HG02571 (cell line): ENCODE data around the gene COX15.
"Not testable (repeated sequence)": the region's sequence is repeated elsewhere in the genome, so short reads cannot be mapped to it uniquely, and the experiment has no call there.

Source experiments
- ATAC-seq: cut with Tn5 transposase; IDR thresholded peaks from one replicate; pipeline ENCODE4 v1.9.1; 2021; ENCODE audit warnings: mild to moderate bottlenecking, moderate library complexity; ENCODE audit not compliant: unreplicated experiment

The COX15 gene

DNA sequence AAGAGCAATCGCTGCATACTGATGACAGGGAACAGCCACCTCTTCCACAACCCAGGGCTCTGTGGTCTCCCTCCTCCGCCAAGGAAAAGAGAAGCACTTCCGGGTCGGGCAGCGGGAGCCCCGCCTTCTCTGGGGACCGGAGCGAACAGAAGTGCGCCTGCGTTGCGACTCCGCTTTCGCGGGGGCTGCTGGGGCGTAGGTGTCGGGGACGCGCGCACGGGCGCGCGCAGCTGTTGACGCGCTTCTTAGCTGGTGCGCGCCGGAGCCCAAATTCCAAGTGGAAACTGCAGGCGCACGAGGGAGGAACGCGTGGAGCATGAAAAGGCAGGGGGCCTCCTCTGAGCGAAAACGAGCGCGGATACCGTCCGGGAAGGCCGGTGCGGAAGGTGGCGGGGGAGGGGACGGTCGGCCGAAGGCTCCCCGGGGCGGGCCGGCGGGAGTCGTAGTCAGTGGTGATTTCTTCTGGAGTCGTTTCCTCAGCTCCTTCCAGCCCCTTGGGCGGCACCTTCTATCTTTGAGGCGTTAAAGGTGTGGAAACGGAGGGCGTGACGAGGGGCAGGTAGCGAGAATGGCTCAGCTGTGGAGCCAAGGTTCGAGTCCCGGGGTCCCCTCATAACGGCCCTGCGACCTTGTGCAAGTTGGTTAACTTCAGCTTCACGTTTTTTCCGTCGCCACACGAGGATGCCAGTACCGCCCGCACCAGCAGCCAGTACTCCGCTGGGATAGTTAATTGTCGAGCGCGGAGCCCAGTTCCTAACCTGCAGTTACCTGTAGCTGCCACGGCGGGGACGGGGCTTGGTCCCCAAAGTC, at the start of gene COX15, which contains the start of gene CUTC:
Gene COX15 (minus strand): TSS at position 95 of the 810 bp plus-strand sequence. CDS start 78 bp downstream, at position 17.
Gene CUTC (plus strand): TSS at position 202 of the 810 bp plus-strand sequence. CDS start 115 bp downstream, at position 317.
- ATAC-seq: peak; percentile 91

DNA sequence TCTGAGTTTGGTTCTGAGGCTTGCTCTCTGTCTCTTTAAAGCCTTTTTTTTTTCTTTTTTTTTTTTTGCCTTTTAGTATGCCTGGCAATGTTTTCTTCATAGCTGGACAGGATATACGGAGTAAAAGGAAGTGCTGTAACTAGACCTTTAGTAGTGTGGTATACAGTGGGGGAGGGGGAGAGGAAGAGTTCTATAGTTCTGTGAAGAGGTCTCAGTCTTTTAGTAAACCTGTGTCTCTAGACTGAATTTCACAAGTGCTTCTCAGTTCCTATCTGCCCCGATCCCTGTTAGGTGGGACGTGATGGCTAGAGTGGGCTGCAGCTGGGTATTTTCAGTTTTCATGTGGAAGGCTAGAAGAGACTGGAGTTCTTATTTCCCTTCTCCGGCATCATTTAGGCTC, 47.4 kb upstream of the COX15 start:
- no peak for ATAC-seq

DNA sequence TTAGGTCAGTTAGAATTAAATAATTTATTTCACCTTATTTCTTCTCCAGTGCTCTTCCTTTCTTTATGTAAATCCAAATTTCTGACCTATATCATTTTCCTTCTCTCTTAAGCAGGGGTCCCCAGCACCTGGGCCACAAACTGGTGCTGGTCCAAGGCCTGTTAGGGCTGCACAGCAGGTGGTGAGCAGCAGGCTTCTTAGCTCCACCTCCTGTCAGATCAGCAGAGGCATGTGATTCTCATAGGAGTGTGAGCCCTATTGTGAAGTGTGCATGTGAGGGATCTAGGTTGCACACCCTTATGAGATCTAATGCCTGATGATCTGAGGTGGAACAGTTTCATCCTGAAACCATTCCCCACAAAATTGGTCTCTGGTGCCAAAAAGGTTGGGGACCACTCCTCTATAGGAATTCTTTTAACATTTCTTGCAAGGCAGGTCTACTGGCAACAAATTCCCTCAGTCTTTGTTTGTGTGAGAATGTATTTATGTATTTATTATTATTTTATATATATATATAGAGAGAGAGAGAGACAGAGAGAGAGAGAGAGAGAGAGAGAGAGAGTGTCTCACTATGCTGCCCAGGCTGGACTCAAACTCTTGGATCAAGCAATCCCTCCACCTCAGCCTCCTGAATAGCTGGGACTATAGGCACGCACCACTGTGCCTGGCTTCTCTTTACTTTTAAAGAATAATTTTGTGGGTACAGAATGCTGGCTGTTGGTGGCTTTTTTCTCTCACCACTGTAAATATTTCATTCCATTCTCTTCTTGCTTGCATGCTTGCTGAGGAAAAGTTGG, 46.2 kb upstream of the COX15 start:
- ATAC-seq: no peak

DNA sequence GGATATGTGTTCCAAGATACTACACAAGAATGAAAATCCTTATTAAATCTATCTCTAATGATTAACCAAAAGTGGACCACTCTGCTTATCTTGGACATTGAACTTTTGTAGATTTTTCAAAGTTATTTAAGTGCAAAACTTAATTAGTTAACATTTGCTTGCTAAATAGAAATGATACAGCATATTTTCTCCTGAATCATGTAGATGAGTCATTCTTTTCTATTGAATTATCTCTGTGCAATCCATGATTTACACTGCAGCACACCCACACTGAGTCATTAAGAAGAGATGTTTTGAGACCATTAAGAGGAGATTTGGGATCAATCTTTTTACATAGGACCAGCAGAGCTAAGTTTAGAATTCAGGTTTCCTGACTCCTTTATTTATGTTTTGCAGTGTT, 43.9 kb upstream of the COX15 start:
- no peak for ATAC-seq

DNA sequence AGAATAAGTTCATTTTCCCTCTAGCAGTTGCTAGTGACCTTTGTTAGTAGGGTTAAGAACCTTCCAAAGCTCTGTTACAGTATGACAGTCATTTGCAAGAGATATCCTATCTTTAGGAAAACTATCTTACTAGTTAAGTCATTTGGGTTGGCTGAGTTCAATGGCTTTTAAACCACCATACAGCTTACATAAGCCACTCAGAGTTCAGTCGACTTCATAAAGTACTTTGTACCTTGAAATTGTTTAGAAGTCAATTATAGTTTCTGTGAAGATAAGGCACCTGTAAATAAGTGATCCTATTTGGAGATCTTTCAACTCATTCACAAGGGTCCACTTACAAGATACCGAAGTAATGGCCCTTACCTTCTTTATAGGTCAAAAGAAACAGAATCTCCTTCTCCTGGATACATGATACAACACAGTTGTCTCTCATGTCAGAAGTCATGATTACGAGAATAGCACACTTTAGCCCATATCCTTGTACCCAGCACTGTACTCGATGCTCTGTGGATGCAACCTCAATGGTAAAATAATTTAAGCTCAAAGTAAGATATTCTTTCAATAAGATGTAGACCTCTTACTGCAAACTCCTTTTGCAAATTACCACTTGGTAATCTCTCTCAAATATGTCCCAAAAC, 38.6 kb upstream of the COX15 start:
- ATAC-seq: no peak

DNA sequence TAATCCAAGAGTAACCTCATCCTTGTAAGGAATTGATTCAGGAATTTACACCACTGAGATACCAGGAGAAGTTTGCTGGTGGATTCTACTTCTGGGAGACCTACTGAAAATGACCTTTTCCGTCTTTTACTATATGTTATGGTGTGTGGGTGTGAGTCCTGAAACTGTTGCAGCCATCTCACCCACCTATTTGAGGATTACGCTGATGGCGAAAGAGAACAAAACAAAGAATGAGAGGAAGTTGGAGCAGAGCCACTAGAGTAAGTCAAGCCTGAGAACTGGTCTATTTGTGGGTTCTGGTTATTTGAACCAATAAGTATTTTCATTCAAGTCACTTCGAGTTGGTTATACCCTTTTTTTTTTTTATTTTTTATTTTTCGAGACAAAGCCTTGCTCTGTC, 37.8 kb upstream of the COX15 start:
- no peak for ATAC-seq

DNA sequence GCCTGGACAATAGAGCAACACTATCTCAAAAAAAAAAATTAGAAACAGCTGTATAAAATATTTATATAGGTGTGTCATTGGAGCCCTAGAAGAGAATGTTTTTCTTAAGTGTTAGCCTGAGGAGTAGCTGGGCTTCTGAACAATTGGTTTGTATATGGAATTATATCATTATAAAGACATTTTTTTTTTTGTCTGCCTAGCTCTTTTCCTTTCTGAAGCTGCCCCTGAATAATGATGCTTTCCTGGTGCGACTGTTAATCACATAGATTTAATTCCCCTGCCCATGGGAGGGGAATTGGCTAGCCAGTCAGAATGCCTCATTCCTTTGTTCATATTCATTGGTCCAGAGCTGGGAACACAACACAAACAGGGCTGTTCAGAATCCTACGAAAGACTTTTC, 36.6 kb upstream of the COX15 start:
- ATAC-seq: no peak

DNA sequence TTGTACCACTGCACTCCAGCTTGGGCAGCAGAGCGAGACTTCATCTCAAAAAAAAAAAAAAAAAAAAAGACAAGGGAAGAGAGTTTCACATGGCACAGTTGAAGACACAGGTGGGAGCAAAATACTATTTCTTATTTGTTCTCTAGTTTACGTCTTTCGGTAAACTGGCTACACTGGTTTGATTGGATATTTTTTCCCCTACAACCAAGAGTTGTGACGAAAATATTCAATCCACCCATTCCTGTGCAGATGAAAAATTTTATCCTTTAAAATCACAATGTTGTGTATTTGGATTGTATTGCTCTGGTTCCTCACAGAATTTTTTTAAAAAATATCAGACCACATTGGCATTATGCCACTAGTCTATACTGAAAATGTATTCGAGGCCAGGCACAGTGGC, 36.0 kb upstream of the COX15 start:
- ATAC-seq: no peak

DNA sequence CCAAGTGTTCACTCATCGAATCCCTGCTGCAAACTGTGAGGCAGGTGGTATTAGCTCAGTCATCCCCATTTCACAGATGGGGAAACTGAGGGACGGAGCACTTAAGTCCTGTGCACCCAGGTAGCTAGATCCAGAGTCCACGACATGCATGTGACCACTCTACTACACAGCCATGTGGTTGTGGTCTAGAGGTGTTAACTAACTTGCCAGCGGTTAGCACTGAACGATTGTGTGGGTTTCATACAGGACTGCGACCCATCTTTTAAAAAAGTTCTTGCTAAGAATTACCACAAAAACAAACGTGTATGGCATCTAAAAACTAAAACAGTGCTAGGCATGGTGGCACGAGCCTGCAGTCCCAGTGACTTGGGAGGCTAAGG, 34.4 kb upstream of the COX15 start:
- no peak for ATAC-seq

DNA sequence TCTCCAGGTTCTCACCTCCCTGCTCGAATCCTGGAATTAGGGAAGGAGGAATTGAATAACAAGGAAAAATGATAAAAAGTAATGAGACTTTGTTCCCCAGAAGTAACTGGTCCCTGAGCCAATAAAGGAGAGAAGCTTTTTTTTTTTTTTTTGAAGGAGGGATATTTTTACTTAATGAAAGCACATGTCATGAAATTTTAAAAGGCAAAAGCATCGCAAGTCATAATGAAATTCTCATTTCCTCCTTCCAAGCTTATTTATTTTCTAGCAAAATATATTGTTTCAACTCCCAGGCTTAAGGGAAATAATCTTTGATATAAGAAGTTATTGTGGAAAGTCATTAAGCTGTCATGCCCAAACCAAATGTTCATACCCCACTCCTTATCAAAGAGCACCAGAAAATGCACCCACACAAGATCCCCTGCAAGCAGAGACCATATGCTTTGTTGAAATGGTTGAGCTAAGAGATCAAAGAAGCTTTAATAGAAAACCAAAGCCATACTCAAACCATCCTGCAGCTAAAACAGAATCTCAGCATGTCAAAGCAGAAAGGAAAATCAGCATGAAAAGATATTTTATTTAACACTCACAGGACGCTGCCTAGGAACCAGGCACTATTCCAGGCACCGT, 33.9 kb upstream of the COX15 start:
- no peak for ATAC-seq

DNA sequence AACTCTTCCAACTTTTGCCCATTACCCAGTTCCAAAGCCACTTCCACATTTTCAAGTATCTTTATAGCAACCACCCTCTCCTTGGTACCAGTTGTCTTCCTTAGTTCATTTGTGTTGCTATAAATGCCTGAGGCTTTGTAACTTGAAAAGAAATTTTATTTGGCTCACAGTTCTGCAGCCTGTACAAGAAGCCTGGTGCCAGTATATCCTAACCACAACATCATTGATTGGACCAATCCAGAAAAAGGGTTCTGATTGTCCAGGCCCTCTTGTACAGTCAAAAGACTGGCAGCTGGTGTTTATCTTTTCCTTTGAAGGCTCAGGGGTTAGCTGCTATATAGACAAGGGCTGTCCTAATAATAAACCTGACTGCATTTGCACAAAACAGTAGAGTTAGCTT, 29.4 kb upstream of the COX15 start:
- no peak for ATAC-seq

DNA sequence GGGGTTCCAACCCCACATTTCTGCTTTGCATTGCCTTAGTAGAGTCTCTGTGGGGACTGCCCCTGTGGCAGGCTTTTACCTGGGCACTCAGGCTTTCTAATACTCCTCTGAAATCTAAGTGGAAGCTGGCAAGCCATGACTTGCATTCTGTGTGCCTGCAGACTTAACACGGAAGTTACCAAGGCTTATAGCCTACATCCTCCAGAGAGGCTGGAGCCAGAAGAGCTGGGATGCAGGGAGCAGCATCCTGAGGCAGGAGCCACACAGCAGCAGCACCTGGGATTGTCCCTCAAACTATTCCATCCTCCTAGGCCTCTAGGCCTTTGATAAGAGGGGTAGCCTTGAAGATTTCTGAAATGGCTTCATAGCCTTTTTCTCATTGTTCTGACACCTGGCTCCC, 28.4 kb upstream of the COX15 start:
- no peak for ATAC-seq

DNA sequence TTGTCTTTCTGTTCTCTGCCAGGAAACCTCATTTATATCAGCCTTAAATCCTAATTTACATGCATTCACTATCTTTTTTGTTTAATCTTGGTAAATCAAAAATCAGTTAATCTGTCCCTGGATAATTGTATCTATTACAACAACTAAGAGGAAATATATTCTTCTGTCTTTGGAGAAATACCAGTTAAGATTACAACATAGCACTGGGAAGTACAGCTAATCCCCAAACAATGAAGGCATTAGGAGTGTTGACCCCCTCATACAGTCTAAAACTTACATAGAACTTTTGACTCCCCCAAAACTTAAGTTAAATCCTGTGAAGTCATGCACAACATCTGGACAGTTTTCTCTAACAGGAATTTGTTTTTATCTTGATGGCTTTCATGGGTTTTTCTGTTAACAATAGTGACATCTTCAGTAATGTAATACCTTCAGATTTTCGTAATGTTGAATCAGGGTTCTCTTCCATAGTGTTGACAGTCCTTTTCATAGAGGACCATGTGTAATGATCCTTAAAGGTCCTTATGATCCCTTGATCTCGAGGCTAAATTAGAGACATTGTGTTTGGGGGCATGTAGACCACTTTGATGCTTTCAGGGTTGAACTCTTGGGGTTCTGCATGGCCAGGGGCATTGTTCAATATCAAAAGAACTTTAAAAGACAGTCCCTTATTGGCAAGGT, 26.4 kb upstream of the COX15 start:
- no peak for ATAC-seq

DNA sequence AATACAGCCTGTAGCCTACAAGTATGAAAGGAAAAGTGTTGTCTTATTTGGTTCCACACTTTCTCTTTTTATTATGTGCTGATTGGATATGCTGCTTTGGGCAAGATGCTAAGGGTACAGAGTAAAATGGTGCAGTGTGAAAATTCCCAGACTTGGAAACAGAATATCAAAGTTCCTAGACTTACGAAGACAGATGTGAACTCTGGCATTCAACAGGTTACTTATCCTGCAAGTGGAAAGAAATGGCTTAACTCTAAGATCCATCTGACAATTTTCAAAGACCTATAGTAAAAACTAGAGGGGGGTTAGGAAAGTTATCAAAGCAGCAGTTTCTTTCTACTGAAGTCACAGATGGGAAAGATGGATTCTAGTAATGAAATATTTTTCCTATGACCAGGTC, 24.2 kb upstream of the COX15 start:
- ATAC-seq: no peak

DNA sequence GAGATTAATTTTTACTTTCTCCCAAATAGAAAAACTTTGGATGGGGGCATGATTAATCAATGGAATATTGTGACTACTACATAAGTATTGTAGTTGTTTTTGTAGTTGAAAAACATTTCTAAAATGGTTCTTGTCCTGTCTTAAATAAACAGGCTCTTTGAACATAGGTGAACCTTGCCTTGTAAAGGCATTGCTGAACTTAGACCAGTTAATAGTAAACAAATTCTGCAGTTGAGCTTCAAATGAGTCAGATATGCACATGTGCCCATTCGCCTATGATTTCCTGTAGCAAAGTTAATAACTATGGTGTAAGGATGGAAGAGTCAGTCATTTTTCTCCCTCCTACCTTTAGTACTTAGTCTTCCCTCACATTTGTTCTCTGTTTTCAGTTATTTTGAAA, 22.7 kb upstream of the COX15 start:
- no peak for ATAC-seq

DNA sequence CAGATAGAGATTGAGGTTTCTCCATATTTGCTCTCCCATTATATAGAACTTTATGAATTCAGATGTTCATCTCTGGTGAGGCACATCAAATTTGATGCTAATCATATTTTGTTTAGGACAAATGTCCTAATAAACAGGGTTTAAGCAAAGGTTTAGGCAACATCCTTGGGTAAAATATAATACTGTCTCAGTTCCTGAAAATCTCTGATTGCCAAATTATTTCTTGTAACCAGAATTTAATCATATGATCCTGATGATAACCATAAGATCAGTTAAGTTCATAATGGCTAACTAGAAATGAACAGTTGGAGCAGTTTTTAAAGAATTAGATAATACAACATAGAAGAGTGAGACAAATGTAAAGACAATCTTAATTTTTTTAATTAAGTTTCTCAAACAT, 18.7 kb upstream of the COX15 start:
- ATAC-seq: no peak

DNA sequence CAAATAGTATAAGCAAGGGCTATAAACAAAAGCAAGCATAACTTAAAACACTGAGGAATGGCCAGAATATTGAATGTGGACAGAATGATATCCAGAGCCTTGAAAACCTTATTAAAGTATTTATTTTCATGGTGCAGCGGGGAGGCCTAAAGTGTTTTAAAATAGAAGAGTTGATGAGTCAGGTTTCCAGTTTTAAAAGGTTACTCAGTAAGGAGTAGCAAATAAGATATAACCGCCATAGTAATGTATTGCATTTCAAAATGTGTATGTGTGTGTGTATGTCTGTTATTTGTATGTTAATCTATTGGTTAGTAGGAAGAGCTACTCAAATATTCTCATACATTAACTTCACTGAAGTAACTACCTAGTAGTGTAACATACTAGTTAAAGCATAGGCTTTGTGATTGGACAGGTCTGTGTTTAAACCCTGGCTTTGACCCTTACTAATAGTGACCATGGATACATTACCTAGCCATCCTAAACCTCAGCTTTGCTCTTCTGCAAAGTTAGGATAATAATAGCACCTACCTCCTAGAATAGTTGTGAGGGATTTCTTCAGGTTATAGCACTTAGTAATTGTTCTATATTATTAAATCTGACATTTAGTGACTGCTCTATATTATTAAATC, 17.0 kb upstream of the COX15 start:
- ATAC-seq: no peak

DNA sequence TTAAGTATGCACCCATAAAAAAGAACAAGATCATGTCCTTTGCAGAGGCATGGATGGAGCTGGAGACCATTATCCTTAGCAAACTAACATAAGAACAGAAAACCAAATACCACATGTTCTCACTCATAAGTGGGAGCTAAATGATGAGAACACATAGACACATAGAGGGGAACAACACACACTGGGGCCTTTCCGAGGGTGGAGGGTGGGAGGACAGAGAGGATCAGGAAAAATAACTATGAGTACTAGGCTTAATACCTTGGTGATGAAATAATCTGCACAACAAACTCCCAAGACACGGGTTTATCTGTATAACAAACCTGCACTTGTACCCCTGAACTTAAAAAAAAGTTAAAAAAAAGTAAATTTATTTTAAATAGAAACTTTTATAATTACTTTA, 14.2 kb upstream of the COX15 start:
- ATAC-seq: not testable (repeated sequence)

DNA sequence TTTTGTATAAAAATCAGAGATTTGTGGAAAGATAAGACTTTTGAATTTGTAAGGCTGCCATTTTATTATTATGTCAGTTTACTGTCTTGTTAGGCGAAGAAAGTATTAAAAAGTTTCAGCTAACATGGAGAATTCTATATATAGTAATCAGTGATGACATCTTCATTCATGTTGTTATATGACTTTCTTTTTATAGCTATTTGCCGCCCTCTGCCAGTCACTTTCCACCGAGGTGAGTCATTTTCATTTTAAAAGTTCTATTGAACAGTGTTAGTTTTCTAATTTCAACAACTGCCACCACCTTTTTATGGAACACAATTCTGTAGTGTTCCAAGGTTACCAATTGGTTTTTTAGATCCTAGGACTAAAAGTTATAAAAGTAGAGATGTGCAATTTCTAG, 11.9 kb upstream of the COX15 start:
- no peak for ATAC-seq

DNA sequence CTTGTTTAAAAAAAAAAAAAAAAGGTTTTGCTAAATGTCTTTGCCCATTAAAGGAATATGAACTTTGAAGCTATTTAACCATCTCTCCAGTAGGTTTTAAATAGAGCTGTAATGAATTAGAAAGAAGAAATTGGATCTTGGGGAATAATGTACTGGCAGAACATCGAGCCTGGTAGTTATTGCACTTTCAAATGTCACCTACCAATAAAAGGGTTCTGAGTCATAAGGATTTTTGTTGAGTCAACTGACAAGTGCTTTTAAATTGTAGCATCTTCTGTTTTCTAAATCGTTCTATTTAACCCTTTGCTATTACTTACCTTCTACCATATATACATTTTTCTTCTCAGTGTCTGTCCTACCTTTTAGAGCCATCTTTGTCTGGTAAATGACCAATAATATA, 10.8 kb upstream of the COX15 start:
- ATAC-seq: no peak
